ENCODE data around the gene DENND1A.

GRCh38 chr9:123370108-123370507 lies 559.8 kb downstream of the DENND1A start:
- TF ChIP-seq, protein P1, sequence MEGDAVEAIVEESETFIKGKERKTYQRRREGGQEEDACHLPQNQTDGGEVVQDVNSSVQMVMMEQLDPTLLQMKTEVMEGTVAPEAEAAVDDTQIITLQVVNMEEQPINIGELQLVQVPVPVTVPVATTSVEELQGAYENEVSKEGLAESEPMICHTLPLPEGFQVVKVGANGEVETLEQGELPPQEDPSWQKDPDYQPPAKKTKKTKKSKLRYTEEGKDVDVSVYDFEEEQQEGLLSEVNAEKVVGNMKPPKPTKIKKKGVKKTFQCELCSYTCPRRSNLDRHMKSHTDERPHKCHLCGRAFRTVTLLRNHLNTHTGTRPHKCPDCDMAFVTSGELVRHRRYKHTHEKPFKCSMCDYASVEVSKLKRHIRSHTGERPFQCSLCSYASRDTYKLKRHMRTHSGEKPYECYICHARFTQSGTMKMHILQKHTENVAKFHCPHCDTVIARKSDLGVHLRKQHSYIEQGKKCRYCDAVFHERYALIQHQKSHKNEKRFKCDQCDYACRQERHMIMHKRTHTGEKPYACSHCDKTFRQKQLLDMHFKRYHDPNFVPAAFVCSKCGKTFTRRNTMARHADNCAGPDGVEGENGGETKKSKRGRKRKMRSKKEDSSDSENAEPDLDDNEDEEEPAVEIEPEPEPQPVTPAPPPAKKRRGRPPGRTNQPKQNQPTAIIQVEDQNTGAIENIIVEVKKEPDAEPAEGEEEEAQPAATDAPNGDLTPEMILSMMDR (IDR thresholded peaks at IDR 0.05; ENCODE audit: insufficient read depth, low read length, poor library complexity, severe bottlenecking), result no peak
- no peak for TF ChIP-seq EZH2phosphoT487 (conservative IDR thresholded peaks at IDR 0.05; ENCODE audit: low read length)

Measured in SU-DHL-6 (cell line).